Fibroblast of upper back skin (primary cell): ENCODE measurements around the gene CABLES1.

ENCODE experiments used
- DNase-seq: peaks from one replicate; pipeline ENCODE4 v3.0.0-alpha.2; 2013

The CABLES1 gene

DNA sequence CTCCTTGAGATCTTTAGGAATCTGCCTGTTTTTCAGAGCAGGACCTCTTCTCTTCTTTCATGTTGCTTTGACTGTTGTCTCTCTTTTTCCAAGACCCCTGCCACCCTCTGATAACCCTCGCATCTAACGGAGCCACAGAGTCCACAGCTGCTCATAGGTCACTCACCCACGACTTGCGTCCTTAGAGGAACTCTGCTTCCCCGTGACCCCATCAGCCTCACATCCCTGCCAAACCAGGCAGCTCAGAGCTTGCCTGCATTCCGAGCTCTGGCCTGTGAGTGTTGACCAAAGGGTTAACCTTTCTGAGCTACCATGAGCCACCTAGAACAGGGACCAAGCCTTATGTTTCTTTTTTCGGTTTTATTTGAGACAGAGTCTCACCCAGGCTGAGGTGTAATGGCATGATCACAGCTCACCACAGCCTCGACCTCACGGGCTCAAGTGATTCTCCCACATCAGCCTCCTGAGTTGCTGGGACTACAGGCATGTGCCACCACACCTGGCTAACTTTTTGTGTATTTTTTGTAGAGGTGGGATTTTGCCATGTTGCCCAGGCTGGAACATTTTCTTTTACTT is 36.4 kb downstream of the CABLES1 start:
- no peak for DNase-seq

DNA sequence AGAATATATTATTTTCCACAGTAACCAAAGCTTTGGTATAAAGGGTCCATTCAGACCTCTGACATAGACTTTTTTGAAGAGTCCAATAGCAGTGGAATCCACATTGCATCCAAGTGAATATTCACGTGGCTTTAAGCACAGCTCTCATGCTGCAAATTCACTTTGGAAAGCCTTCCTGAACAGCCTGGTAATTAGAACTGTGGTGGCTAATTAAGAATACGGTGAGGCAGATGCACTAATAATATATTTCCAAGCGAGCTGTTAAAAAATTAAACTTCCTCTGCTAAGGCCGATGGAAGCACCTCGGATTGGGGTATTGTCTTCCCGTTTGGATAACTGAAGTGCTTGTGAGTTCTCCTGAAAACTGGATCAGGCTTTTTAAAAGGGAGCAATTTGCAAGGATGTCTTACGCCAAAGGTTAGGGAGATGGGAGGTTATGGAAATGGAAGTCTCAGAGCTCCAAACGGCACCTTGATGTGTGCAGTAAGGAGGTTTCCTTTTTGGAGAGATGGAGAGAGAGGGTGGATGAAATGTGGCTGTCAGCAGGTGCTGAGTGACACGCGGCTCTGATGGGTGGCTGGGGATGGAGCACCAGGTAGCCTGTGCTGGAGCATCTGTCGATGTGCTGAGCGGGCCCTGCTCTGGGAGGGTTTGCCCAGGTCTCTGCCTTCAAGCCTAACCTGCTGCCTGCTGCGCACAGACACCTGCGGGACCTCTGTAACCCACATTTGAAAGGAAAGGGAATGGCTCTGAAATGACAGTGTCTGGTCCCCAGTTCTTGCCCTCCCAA is 37.5 kb downstream of the CABLES1 start:
- DNase-seq, result no peak

DNA sequence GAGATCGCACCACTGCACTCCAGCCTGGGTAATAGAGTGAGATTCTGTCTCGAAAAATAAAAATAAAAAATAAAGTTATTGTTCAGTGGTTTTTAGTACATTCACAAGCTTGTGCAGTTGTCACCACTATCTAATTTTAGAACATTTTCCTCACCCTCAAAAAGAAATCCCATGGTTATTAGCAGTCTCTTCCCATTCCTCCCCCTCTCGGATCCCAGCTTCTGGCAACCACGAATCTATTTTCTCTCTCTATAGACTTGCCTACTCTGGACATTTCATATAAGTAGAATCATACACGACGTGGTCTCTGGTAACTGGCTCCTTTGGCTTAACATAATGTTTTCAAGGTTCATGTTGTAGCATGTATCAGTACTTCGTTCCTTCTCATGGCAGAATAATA is 38.6 kb downstream of the CABLES1 start:
- peak; percentile 24 for DNase-seq

DNA sequence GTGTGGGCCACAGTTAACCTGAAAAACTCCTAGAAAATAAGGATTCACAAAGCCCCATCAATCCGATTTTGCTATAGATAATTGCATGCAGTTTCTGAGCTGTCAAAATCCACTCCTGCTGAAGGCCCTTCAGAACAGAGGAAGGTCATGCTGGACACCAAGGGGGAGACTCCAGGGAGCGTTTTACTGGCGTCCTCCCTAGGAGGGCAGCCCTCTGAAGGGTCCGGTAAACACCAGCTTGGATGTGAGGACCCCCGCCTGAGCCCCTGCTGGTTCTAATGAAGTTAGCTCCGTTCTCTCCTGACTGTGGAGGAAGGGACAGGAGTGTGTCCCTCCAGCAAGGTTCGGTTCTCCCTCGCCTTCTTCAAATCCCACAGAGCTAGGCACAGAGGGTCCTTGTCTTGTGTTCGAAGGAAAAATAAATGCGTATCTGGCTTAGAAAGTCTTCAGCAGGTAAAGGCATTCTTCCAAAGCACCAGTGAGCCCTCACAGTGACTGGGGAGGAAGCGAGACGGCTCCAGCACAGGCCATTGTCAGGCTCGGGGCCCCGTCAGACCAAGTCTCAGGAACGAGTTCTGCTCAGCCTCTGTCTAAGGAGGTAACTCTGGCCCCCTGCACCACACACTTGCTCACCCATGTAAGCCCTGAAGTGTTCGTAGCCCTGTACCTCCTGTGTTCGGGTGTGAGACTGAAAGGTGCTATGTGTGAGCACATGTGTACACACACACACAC is 41.6 kb downstream of the CABLES1 start:
- DNase-seq, result no peak

DNA sequence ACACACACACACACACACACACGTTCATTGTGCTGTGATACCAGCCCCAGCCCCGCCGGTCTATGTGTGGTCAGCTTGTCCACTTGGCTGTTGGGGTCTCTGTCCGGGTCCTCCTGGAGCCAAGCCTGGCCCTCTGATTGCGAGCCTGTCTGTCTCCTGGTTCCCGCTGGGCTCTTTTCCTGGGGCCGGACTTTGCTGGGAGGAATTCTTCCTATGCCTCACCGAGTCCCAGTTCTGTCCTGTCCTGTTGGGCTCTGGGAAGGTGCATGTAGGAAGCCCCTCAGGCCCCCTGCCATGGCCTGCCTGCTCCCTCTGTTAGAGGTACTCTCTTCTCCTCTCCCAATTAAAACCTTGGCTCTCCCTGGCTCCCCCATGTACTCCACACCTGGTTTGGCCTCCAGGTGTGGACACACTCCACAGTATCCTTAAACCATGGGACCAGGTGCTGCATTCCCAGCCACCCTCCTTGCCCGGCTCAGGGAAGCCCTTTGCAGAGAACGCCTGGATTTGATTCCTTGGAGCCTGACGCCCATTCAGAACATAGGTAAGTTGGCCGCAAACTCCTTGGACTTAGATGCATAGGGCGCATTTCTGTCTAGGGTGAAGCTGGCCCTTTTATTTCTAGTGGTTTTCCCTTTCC is 42.3 kb downstream of the CABLES1 start:
- no peak for DNase-seq

DNA sequence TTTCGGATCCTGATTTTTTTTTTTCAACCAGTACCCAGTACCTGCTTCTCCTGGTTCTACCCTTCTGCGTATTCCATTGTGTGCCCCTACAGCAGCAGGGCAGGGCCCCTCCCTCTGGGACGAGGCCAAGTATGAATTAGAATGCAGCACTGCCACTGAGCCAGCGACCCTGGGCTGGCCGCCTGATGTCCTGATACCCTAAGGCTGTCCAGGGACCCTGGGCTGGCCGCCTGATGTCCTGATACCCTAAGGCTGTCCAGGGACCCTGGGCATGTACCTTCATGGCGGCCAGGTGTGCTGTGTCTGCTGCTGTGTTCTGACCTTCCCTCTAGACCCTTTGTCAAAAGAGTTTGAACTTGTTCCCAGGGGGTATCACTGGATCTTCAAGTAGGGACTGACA is 42.9 kb downstream of the CABLES1 start:
- no peak for DNase-seq

DNA sequence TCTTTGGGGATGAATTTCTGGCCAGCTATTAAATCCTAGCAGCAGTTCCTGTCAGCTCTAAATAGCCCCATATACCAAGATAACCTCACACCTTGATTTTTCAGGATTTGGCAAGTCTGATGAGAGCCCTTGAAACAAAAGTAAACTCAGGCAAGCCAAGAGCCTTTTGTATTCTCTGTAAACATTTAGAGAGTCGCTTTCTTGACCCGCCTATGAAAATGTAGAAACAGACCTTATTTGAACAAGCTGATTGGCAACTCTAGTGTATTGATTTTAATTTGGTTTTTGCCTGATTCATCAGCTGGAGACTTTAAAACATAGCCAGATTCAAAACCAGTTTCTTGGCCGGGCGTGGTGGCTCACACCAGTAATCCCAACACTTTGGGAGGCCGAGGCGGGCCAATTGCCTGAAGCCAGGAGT is 43.4 kb downstream of the CABLES1 start:
- DNase-seq, result no peak

DNA sequence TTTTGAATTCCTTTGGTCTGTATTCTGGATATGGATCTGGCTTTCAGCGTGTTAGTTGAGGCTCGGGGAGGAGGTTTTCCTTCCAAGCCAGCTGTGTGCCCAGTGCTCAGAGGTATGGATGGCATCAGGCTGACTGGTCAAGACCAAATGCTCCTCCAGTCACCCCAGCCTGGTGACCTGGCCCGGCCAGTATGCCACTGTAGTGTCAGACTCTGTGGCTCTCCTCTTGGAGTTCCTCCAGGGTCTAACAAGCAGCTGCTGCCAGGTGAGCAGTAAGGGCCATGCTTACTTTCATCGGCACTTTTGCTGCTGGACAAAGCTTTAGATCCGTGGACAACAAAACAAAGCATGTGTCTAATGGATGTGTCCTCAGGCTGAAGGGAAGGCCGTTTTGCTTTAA is 44.1 kb downstream of the CABLES1 start:
- no peak for DNase-seq

DNA sequence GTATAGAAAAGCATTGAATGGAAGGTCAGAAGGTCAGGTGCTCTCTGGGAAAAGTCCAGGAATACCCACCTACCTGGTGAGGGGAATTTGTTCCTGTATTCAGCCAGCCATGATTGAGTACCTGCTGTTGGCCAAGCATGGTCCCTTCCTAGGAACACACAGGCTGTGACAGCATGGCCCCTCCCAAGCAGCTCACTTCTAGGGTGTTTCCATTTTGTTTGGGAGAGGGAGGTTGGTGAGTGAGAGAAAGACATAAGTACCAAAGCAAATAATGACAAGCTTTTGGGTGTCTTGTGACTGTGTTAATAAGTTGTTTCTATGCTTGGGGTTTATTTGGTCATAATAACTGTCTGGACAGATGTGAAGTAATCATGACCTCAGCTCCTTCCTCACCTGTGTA is 46.3 kb downstream of the CABLES1 start:
- DNase-seq, result no peak

DNA sequence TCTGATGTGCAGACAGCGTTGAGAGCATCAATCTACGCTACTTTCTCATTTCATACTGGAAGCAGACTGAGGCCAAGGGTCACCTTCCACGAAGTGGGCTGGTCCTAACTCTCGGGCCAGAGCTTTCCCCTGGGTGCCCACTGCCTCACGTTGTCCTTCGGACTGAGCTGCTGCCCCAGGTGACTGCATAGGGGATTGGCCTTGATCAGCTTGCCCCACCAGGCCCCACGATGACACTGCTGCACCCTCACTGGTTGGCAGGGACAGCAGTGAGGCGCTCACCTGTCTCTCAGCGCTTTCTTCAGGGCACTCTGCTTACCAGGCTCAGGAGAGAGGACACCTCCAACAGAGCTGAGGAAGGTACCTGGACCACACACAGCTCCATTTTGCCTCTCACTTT is 47.3 kb downstream of the CABLES1 start:
- no peak for DNase-seq

DNA sequence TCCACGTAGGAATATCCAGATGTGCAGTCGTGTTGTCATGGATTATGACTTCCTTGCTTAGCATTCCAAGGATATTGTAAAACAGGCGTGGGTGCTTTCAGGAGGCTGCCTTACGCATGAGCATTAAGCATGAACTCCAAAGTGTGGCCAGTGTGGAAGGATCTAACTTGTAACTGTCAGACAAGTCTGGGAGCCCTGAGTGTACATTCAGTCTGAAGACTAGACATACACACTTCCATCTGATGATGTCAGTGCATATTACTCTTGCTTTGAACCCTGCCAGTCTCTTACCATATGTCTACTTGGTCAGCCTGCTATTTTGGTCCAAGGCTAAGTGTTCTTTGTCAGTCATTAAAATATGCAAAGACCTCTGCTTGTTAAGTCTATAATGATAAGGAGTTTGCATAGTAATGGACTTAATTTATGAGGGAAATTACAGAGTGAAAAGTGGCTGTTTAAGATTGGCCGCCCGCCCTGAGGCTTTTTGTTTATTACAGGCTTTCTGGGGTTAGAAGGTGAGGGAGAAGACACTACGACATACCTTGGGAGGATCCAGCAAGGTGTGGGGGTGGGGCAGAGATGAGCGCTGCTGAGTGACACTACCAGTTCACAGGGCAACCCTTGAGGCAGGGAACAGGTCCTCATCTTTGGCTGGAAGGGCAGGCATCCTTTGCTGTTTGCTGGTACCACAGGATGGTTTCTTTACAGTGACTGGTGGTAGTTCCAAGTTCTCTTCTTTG is 48.3 kb downstream of the CABLES1 start:
- peak; percentile 87 for DNase-seq

DNA sequence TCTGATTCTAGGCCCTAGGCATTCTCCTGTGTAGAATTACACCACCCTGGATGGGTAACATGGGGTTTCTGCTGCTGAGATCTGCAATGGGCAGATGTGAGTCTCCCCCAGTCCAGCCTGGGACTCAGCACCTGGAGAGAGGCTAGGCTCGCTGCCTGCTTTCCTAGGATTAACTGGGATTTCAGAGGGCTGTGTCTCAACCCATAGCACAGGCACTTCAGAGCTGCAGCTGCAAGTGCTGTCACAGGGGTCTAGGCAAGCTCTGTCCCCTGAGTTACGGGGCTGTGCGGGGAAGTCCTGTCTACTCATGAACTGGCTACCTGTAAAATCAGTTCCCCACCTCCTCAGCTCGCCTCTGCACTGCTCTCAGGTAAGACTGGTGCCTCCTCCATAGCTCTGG is 51.5 kb downstream of the CABLES1 start:
- DNase-seq, result no peak

DNA sequence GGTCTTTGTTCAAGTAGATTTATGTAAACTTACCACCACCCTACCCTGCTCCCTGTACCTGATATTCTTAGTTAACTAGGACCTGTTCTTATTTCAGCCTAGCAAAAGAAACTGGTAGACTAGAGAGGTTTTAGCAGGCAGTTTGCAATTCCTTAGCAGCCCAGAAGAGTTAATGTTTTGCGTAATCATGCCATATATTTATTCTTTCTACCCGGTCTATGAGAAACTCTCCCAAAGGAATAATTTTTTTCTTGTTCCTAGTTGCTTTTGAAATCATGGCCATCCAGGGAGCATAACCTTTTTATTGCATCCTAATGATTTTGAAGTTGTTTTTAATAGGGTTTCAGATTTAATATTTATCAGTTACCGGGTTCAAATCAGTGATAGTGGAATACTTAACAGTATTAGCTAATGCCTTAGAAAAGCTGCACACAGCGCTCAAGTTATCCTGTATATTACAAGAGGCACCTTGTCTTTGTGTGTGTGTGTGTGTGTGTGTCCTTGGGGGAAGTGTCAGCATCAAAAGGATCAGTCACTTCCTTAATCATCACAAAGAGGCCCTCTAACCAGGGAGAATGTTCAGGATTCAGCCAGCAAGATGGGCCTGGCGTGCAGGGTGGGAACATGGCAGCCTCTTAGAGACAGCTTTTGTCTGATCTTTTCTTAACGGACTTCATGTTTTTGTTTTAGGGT is 52.9 kb downstream of the CABLES1 start:
- DNase-seq, result no peak

DNA sequence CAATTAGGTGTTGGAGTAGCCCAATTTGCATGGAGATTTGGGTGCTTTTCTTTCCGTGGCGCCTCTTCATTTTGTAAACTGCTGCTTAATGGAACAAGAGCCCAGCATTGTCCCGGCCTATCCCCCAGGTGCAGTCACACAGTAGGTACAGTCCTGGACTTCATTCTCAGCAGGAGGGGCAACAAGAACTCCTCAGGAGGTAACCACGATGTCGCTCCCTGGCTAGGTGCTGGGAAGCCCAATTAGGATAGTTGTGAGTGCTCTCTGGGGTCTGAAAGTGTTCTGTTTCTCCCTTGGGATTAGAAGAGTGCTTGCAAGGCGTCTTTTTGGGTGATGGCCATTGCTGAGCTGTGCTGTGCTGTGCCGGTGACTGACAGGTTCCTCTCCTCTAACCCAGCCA is 53.8 kb downstream of the CABLES1 start:
- DNase-seq, result no peak

DNA sequence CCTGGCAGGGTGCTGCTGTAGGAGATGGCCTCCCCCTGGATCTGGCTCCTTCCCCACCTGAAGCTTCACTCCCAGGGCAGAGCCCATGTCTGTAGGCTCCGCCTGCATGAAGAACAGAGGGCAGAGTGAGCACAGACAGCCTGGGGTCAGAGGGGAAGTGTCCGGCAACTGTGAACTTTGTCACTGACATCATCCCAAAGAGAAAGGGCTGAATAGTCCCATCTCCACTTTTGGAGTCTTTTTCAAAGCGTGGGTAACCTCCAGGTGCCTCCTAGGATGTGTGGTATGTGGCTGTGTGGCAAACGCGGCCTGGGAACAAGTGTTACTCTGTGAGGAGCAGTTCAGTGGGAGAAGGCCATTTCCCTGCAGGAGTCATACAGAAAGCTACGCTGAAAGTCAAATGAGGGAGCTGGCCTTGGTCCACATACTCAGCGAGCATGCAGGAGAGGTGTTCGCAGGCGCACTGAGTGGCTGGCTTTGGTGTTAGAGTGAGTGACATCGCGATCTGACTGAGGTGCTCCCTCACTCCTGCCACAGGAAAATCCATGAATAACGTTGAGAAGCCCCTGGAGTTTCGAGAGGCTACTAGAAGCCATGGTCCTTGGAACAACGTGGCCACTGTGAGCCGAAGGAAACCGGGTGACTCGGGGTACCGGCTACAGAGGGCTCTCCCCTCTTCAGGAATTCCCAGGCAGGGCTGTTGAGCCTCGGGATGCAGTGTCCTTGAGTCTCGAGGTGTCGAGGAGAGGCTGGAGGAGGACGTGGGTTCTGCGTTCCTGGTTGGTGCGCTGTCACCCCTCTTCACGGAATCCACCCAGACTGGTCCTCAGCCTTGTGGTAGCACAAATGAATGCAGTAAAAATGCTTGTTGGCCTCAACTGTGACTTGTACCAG is 54.7 kb downstream of the CABLES1 start:
- no peak for DNase-seq

DNA sequence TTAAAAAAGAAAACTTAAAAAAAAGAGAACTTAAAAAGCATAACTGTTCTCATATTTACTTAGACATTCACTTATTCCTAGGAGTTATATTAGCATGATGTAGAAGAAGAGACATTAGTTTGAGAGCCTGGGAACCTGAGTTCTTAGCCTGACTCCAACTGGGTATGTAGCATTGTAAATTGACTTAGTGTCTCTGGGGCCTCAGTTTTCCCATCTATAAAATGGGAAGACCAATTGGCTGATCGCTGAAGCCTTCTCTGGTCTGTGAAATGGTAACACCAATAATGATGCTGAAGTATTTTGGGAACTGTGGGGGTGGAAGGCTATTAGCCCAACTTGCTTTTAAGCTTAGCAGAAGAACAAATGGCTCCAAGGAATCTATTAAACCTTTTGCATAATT is 55.9 kb downstream of the CABLES1 start:
- no peak for DNase-seq

DNA sequence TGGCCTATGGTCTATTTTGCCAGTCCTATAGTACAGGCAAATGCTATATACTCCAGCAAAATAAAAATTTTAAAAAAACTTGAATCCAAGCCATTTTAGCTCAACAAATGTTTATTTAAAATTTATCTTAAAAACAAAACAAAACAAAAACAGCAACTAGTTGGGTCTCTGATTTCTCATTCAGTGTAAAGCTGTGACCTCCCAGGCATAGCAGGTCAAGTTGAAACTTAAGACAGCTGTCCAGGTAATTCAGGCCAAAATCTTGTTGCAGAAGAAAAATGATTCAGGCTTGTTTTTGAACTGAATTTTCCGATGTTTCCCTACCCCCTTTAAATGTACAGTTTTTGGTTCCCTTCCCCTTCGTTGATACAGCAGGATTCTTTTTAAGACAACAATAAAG is 58.5 kb downstream of the CABLES1 start:
- no peak for DNase-seq

DNA sequence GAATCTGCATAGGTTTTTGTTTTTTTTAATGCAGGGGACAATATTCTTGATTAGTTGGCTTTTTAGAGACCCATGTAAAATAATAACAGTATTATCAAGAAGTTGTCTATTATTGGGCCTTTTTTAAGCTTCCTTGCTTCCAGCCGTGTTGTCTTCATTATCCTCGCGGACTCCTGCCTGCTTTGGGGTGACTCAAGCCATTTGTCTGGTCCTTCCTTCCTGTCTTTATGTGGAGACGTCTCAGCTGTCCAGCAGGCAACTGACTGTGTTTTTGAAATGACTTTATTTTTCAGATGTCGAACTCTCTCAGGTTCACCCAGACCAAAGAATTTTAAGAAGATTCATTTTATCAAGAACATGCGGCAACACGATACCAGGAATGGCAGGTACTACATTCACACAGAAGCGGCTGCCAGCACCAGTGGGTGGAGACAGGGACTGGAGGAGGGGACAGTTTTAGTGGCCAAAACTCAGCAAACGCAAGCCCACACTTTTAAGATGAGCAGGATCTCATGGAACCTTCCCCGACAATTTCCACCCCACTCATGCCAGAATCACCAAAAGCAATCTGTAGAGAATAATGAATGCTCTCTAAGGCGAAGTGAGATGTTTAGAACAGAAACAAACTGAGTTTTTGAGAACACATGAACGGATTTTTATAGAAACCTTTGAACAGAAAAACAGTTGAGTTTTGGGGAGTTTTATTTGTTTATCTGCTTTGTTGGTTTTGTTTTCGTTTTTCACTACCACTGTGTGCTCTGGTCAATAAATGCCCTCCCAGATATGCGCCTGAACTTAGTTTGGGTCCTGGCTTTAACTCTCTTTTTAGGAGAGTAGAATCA is 59.1 kb downstream of the CABLES1 start:
- peak; percentile 47 for DNase-seq

DNA sequence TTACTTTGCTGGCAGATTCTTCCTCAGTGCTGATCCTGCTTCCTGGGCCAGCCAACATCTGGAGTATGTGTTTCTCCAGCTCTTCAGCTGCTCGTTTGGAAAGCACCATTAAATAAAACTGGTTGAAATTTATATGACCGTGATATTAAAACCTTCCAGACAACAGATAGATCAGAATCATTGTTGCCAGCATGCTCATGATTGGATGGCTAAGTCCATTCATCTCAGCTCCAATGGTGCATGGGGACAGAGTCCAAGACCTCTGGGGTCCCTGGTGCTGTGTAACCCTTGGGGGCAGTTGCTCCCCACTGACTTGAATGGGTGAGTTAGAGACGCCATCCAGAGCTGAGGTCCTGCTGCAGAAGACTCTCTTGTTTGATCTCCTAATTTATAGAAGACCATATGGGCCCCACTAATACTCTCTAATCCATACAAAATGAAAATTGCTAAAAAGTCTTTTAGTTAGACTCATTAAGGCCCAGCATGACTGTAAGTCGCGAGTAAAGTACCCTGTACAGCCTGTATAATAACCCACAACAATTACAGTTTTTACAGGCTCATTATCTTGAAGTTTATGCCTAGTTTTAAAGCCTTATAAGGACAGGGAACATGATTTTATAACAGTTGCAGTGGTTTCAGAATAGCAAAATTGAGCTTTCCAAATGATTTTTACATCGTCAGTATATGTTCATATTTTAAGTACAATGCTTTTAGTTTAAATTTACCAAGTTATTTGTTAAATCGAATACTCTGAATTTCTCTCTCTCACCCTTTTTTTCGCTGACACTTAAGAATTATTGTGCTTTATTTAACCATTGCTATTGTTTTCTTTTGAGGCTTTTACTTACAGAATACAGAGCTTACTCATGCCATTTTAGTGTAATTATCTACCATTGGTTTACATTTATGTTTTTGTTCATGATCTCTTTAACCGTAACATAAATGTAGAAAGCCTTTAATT is 60.0 kb downstream of the CABLES1 start:
- DNase-seq, result no peak
